Trophoblast cell (in vitro differentiated cells and primary cell): ENCODE measurements around the gene POLR2F.
A peak's percentile ranks its signal among the peaks of the same experiment; 100 is the strongest.

Experiments
- DNase-seq, 2 donors: peaks; one replicate each; pipeline ENCODE4 v3.0.0-alpha.2; 2016
- H2AFZ ChIP-seq: 2 replicates; pipeline ENCODE4 v1.6.1; 2013; ENCODE audit warnings: low read length, moderate library complexity, mild to moderate bottlenecking; ENCODE audit not compliant: insufficient read depth, poor library complexity
- H2AK5ac ChIP-seq: 2 replicates; pipeline ENCODE4 v1.6.1; 2013; ENCODE audit warnings: mild to moderate bottlenecking, low read length
- H2BK120ac ChIP-seq: 2 replicates; pipeline ENCODE4 v1.6.1; 2013; ENCODE audit warnings: low read length, mild to moderate bottlenecking, moderate library complexity; ENCODE audit not compliant: insufficient read depth, poor library complexity
- H2BK12ac ChIP-seq: 2 replicates; pipeline ENCODE4 v1.6.1; 2013; ENCODE audit warnings: mild to moderate bottlenecking, low read length, moderate library complexity
- H2BK5ac ChIP-seq: 2 replicates; pipeline ENCODE4 v1.6.1; 2013; ENCODE audit warnings: low read length, low read depth, moderate library complexity, mild to moderate bottlenecking; ENCODE audit not compliant: poor library complexity
- H3K14ac ChIP-seq: 2 replicates; pipeline ENCODE4 v1.6.1; 2013; ENCODE audit warnings: mild to moderate bottlenecking, low read length
- H3K18ac ChIP-seq: 2 replicates; pipeline ENCODE4 v1.6.1; 2013; ENCODE audit warnings: mild to moderate bottlenecking, low read length
- H3K23ac ChIP-seq: 2 replicates; pipeline ENCODE4 v1.6.1; 2013; ENCODE audit warnings: low read length
- H3K27ac ChIP-seq: 2 replicates; pipeline ENCODE4 v1.5.1; 2013; ENCODE audit warnings: low read depth, mild to moderate bottlenecking, inconsistent platforms, low read length, moderate library complexity
- H3K27me3 ChIP-seq: 2 replicates; pipeline ENCODE4 v1.6.1; 2013; ENCODE audit warnings: inconsistent platforms, mild to moderate bottlenecking, low read length, moderate library complexity; ENCODE audit not compliant: insufficient read depth
- H3K36me3 ChIP-seq, 2 experiments: 1 replicate in 1 of 2; 2 replicates in 1 of 2; pipeline ENCODE4 v1.6.1; 2013; ENCODE audit warnings: low read length in 2 of 2, mild to moderate bottlenecking in 2 of 2, moderate library complexity in 1 of 2; ENCODE audit not compliant: insufficient read depth in 2 of 2, control insufficient read depth in 1 of 2
- H3K4ac ChIP-seq: 2 replicates; pipeline ENCODE4 v1.6.1; 2013; ENCODE audit warnings: low read depth, mild to moderate bottlenecking, low read length, moderate library complexity
- H3K4me1 ChIP-seq, 2 experiments: 1 replicate in 1 of 2; 2 replicates in 1 of 2; pipeline ENCODE4 v1.6.1; 2013; ENCODE audit warnings: low read length in 2 of 2, mild to moderate bottlenecking in 2 of 2, moderate library complexity in 1 of 2; ENCODE audit not compliant: insufficient read depth in 2 of 2, control insufficient read depth in 1 of 2
- H3K4me2 ChIP-seq: 2 replicates; pipeline ENCODE4 v1.6.1; 2013; ENCODE audit warnings: inconsistent platforms, mild to moderate bottlenecking, low read length, moderate library complexity
- H3K4me3 ChIP-seq: 2 replicates; pipeline ENCODE4 v1.5.1; 2013; ENCODE audit warnings: mild to moderate bottlenecking, low read depth, low read length, inconsistent platforms
- H3K79me1 ChIP-seq: one replicate; pipeline ENCODE4 v1.6.1; 2013; ENCODE audit warnings: low read length
- H3K79me2 ChIP-seq: 2 replicates; pipeline ENCODE4 v1.6.1; 2013; ENCODE audit warnings: low read length, mild to moderate bottlenecking; ENCODE audit not compliant: control insufficient read depth, insufficient read depth, poor library complexity
- H3K9ac ChIP-seq: 2 replicates; pipeline ENCODE4 v1.6.1; 2013; ENCODE audit warnings: mild to moderate bottlenecking, low read length
- H3K9me3 ChIP-seq: 2 replicates; pipeline ENCODE4 v1.6.1; 2013; ENCODE audit warnings: low read depth, mild to moderate bottlenecking, control low read depth, inconsistent platforms, low read length; ENCODE audit not compliant: insufficient read depth
- H4K12ac ChIP-seq: 2 replicates; pipeline ENCODE4 v1.6.1; 2013; ENCODE audit warnings: low read depth, mild to moderate bottlenecking, low read length, moderate library complexity
- H4K8ac ChIP-seq: 2 replicates; pipeline ENCODE4 v1.6.1; 2013; ENCODE audit warnings: low read depth, mild to moderate bottlenecking, low read length, moderate library complexity
- H4K91ac ChIP-seq: one replicate; pipeline ENCODE4 v1.6.1; 2013; ENCODE audit warnings: low read depth, mild to moderate bottlenecking, low read length, moderate library complexity
- WGBS: extraction: QIAGEN DNeasy Blood & Tissue Kit; methylation state at CpG from one replicate; pipeline ENCODE4 v1.1.7; 2013; ENCODE audit warnings: missing lambda C conversion rate; ENCODE audit not compliant: insufficient read length, insufficient coverage; ENCODE audit errors: extremely low coverage; 5-methylcytosine and 5-hydroxymethylcytosine counted together

POLR2F gene

GRCh38 chr22:37981282-37982011, 27.9 kb downstream of the POLR2F start:
- no peak for DNase-seq
- no peak overlapping the region for H2BK120ac ChIP-seq
- H2AFZ ChIP-seq: no peak overlapping the region
- no peak overlapping the region for H4K91ac ChIP-seq
- H3K27ac ChIP-seq: no peak overlapping the region
- no peak overlapping the region for H3K4ac ChIP-seq
- H3K79me1 ChIP-seq: no peaks in the 10 kb centered on the region
- peaks cover 23% of the 10 kb centered on the region for H3K27me3 ChIP-seq
- H3K14ac ChIP-seq: no peak overlapping the region
- no peak overlapping the region for H3K23ac ChIP-seq
- H3K4me1 ChIP-seq: peaks cover 7 to 10% of the 10 kb centered on the region in 2 experiments
- H3K4me2 ChIP-seq: no peak overlapping the region
- no peaks in the 10 kb centered on the region for H3K36me3 ChIP-seq
- no CpG with 5 or more reads among the region's 6 CpGs for WGBS
- H3K18ac ChIP-seq: no peak overlapping the region
- no peak overlapping the region for H2AK5ac ChIP-seq
- H3K9me3 ChIP-seq: peaks cover 4% of the 10 kb centered on the region
- no peak overlapping the region for H3K9ac ChIP-seq
- no peak overlapping the region for H2BK12ac ChIP-seq
- H2BK5ac ChIP-seq: no peak overlapping the region
- H3K79me2 ChIP-seq: no peaks in the 10 kb centered on the region
- H4K8ac ChIP-seq: no peak overlapping the region
- no peak overlapping the region for H4K12ac ChIP-seq
- no peak overlapping the region for H3K4me3 ChIP-seq

- Histone ChIP-seq H3K4me1 (peaks cover 7 to 10% of the 10 kb centered on the region in 2 experiments), H4K91ac (no peak overlapping the region), H2BK120ac (no peak overlapping the region), H4K8ac (no peak overlapping the region), H2BK5ac (no peak overlapping the region), H3K27ac (no peak overlapping the region), H3K14ac (no peak overlapping the region), H3K36me3 (no peaks in the 10 kb centered on the region), H3K4me3 (no peak overlapping the region), H3K9me3 (peaks cover 4% of the 10 kb centered on the region), H2BK12ac (no peak overlapping the region), H3K27me3 (peaks cover 23% of the 10 kb centered on the region), H2AFZ (no peak overlapping the region), H3K18ac (no peak overlapping the region), H3K4me2 (no peak overlapping the region), H2AK5ac (no peak overlapping the region), H3K79me1 (no peaks in the 10 kb centered on the region), H3K9ac (no peak overlapping the region), H3K4ac (no peak overlapping the region), H3K23ac (no peak overlapping the region), H4K12ac (no peak overlapping the region), H3K79me2 (no peaks in the 10 kb centered on the region)
- no peak for DNase-seq
- WGBS: no CpG with 5 or more reads among the region's 8 CpGs
Observed at GRCh38 chr22:37982151-37982785, 28.8 kb downstream of the POLR2F start.

GRCh38 chr22:37982938-37983859, 29.7 kb downstream of the POLR2F start:
- peak overlapping the region; percentile 32 for H3K4me3 ChIP-seq
- no peak overlapping the region for H2AFZ ChIP-seq
- H3K36me3 ChIP-seq: no peaks in the 10 kb centered on the region
- no peak overlapping the region for H2AK5ac ChIP-seq
- H2BK120ac ChIP-seq: no peak overlapping the region
- H3K18ac ChIP-seq: no peak overlapping the region
- H4K8ac ChIP-seq: no peak overlapping the region
- no peak overlapping the region for H3K27ac ChIP-seq
- H3K14ac ChIP-seq: no peak overlapping the region
- H3K79me2 ChIP-seq: no peaks in the 10 kb centered on the region
- no peaks in the 10 kb centered on the region for H3K79me1 ChIP-seq
- no peak overlapping the region for H3K23ac ChIP-seq
- peaks cover 23% of the 10 kb centered on the region for H3K27me3 ChIP-seq
- peaks cover 4% of the 10 kb centered on the region for H3K9me3 ChIP-seq
- peaks cover 7 to 10% of the 10 kb centered on the region in 2 experiments for H3K4me1 ChIP-seq
- H4K91ac ChIP-seq: no peak overlapping the region
- peak overlapping the region; percentile 42 for H3K4me2 ChIP-seq
- no peak for DNase-seq
- WGBS: no CpG with 5 or more reads among the region's 84 CpGs
- H2BK5ac ChIP-seq: no peak overlapping the region
- no peak overlapping the region for H2BK12ac ChIP-seq
- no peak overlapping the region for H4K12ac ChIP-seq
- H3K9ac ChIP-seq: no peak overlapping the region
- no peak overlapping the region for H3K4ac ChIP-seq
